Epithelial cell of proximal tubule (primary cell): Measurements from ENCODE around the gene ESR1. TPM values are rescaled to one million over a fixed set of nuclear protein-coding genes. Genes with fewer than 3 reads are reported as not detected.
A peak's percentile ranks its signal among the peaks of the same experiment; 100 is the strongest.

Experiments used
- DNase-seq: peaks from one replicate; pipeline ENCODE4 v3.0.0-alpha.2; 2011; ENCODE audit warnings: low read depth
- H3K4me3 ChIP-seq: 2 replicates; pipeline ENCODE4 v1.5.1; 2011; ENCODE audit warnings: low read depth, mild to moderate bottlenecking, low read length
- total RNA-seq: library from RNA; depleted of rRNA; stranded (reverse); fragments of >200 nt; gene quantifications from 2 replicates; pipeline ENCODE4 v1.2.3, GENCODE V29; 2015
- TF ChIP-seq, protein P1 (sequence below): conservative IDR thresholded peaks from 2 replicates; pipeline ENCODE4 v1.5.1; 2012; ENCODE audit warnings: low read depth, mild to moderate bottlenecking, low read length

Gene ESR1
- not detected in 2 replicates for total RNA-seq

DNA sequence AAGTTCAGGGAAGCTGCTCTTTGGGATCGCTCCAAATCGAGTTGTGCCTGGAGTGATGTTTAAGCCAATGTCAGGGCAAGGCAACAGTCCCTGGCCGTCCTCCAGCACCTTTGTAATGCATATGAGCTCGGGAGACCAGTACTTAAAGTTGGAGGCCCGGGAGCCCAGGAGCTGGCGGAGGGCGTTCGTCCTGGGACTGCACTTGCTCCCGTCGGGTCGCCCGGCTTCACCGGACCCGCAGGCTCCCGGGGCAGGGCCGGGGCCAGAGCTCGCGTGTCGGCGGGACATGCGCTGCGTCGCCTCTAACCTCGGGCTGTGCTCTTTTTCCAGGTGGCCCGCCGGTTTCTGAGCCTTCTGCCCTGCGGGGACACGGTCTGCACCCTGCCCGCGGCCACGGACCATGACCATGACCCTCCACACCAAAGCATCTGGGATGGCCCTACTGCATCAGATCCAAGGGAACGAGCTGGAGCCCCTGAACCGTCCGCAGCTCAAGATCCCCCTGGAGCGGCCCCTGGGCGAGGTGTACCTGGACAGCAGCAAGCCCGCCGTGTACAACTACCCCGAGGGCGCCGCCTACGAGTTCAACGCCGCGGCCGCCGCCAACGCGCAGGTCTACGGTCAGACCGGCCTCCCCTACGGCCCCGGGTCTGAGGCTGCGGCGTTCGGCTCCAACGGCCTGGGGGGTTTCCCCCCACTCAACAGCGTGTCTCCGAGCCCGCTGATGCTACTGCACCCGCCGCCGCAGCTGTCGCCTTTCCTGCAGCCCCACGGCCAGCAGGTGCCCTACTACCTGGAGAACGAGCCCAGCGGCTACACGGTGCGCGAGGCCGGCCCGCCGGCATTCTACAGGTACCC, at the start of gene ESR1:
TSS of gene ESR1 (plus strand) at position 170 of the 858 bp plus-strand sequence. CDS start at position 401, 231 bp downstream.
- TF ChIP-seq, protein P1, sequence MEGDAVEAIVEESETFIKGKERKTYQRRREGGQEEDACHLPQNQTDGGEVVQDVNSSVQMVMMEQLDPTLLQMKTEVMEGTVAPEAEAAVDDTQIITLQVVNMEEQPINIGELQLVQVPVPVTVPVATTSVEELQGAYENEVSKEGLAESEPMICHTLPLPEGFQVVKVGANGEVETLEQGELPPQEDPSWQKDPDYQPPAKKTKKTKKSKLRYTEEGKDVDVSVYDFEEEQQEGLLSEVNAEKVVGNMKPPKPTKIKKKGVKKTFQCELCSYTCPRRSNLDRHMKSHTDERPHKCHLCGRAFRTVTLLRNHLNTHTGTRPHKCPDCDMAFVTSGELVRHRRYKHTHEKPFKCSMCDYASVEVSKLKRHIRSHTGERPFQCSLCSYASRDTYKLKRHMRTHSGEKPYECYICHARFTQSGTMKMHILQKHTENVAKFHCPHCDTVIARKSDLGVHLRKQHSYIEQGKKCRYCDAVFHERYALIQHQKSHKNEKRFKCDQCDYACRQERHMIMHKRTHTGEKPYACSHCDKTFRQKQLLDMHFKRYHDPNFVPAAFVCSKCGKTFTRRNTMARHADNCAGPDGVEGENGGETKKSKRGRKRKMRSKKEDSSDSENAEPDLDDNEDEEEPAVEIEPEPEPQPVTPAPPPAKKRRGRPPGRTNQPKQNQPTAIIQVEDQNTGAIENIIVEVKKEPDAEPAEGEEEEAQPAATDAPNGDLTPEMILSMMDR, result no peak
- no peak for DNase-seq
- peak within 1 kb of the TSS; percentile 24 for H3K4me3 ChIP-seq

DNA sequence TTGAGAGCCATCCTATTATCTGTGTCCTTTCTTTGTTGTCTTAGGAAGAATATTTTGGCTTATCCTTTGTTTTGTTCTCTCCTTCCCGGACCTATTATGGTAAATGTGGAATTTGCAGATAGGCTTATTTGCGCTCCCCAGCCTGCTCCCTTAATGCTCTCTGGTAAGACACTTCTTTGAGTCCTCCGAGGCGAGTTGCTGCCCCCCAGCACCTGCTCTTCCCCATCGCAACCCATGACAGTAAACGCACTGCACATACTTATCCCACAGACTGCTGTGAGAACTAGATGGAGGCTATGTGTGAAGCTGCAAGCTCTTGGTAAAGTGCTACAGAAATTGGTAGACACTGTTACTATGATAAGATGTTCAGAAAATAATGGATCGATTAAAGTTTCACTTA, 47.0 kb upstream of the ESR1 start:
- no peak overlapping the region for H3K4me3 ChIP-seq

DNA sequence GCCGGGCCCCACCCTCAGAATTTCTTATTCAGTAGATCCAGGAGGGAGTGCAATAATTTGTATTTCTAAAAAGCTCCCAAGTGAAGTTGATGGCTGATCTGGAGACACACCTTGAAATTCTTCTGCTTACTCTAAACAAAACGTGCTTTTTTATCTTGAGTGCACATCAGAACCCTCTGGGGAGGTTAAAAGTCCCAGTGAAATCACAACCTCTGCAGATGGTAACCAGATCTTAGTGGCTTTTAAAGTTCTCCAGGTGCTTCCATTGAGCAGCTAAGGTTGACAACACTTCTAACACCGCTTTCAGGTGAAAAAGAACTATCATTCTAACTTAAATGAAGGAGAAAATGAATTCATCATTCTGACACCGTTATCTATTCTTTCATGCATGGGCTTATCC, 45.6 kb upstream of the ESR1 start:
- TF ChIP-seq, protein P1, result no peak
- DNase-seq, result no peak
- no peak overlapping the region for H3K4me3 ChIP-seq

More for the DNA sequence above, 47.0 kb upstream of the ESR1 start:
- DNase-seq, result no peak
- TF ChIP-seq, protein P1, result no peak

DNA sequence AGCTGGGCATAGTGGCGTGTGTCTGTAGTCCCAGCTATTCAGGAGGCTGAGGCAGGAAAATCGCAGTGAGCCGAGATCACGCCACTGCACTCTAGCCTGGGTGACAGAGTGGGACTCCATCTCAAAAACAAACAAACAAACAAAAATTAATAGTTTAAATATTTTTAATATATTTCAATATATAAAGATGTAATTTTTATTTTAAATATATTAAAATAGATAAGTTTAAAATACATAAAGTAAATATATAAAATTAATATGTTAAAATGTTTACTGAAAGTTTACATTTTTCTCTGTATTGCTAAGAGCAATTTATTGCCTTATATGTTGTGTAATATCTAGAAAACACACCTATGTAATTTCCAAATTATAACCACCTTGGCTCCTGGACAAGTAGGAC, 44.7 kb upstream of the ESR1 start:
- TF ChIP-seq, protein P1, result no peak
- H3K4me3 ChIP-seq, result no peak overlapping the region

DNA sequence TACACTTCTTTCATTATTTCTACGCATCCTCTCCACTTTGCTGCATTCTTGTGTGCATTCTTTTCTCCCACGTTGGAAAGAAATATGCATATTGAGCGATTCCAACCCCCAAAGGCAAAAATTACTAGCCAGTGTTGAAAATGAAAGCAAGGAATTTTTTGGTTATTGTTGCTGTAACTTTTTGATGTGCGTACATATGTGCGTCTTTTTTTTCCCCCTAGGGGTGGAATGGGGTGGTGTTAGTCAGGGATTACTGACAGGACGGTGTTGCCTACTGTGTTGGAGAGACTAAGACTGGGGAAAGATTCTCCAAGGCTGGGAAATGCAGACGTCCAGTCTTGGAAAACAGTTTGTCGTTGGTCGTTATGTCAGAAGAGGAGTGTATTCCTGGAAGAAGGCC, 44.2 kb upstream of the ESR1 start:
- no peak overlapping the region for H3K4me3 ChIP-seq
- no peak for DNase-seq
- TF ChIP-seq, protein P1, result peak; percentile 29

More for the DNA sequence above, 44.7 kb upstream of the ESR1 start:
- no peak for DNase-seq

DNA sequence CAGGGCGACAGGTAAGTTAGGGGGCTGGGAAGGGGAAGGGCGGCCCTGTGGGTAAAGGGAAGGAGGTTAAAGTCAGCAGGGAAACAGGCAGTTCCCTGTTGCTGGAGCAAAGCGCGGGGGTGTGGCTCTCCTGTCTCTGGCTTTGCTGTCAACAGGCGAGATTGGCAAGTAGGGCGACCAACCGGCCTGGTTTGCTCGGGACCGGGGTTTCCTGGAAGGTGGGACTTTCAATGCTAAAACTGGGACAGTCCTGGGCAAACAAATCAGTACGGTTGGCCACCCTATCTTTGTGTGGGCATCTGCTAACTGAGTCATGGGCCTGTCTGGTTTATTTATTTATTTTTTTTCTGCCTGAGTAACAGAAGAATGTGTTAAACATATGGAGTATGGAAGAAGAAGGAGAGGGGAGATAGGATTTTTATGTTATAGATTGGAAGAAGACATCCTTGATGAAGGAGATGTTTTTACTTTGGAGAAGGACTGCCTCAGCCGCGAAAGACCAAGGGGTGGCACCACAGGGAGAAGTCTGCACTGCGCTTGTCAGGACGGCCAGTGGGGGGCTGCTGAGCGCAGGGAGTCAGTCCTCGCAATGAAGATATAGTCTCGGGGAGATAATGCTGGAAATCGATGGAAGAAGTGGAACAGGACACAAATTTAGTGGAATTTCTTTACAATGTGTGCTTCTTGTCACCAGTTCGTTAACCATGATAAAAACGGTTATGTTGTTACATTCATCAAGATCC, 43.4 kb upstream of the ESR1 start:
- H3K4me3 ChIP-seq, result no peak overlapping the region
- no peak for DNase-seq
- TF ChIP-seq, protein P1, result peak; percentile 72
